GM12878 (cell line): ENCODE data around the gene CLMP. TPM values are rescaled to one million over a fixed set of nuclear protein-coding genes. Genes with fewer than 3 reads are reported as not detected.

Source experiments
- ATAC-seq: fragments of 200-7000 bp; cut with Tn5 transposase; 3 replicates; pipeline ENCODE4 v1.9.1; 2020; ENCODE audit warnings: mild to moderate bottlenecking, moderate library complexity
- BruUV-seq: library from RNA; stranded (reverse); fragments of 400-500 nt; replicated peaks from 2 replicates; lab custom pipeline; 2021; lab: Mats Ljungman, UMichigan
- CTCF ChIA-PET: fragments of 300-600 bp; sonication (Branson Sonifier 250); formaldehyde crosslinking; extraction: SDS; loops from one replicate; lab custom pipeline; 2021; ENCODE audit warnings: inconsistent platforms; lab: Yijun Ruan, JAX
- POLR2A ChIA-PET: fragments of 350-600 bp; formaldehyde crosslinking; extraction: SDS; loops from one replicate; lab custom pipeline; 2021; ENCODE audit warnings: inconsistent platforms; lab: Charles Lee
- RAD21 ChIA-PET: fragments of 300-600 bp; sonication (Branson Sonifier 250); formaldehyde crosslinking; loops from one replicate; lab custom pipeline; 2023; ENCODE audit warnings: antibody characterized with exemption; ENCODE audit not compliant: unreplicated experiment; lab: Charles Lee
- SMC1A ChIA-PET: fragments of 300-600 bp; sonication (Branson Sonifier 250); formaldehyde crosslinking; loops from one replicate; lab custom pipeline; 2023; ENCODE audit not compliant: unreplicated experiment, uncharacterized antibody; lab: Charles Lee
- DNase-seq: peaks from one replicate; pipeline ENCODE4 v3.0.0-alpha.2; 2011; ENCODE audit warnings: low read depth, low spot score
- FAIRE-seq: peaks from 3 replicates; lab custom pipeline; 2011; peaks lifted over from hg19 to GRCh38; lab: Jason Lieb, UNC
- H2AFZ ChIP-seq: 2 replicates; pipeline ENCODE4 v1.6.0; 2011; ENCODE audit warnings: low read depth, low read length, control low read depth; ENCODE audit not compliant: control insufficient read depth
- H3K27ac ChIP-seq: 2 replicates; pipeline ENCODE4 v1.5.1; 2011; ENCODE audit warnings: control low read depth; ENCODE audit not compliant: control insufficient read depth, insufficient read depth
- H3K27me3 ChIP-seq, 2 experiments: replicated peaks in 1 of 2; 2 replicates each; pipeline versions ENCODE4 v1.6.0 to v1.6.1; 2011; ENCODE audit warnings: low read length in 1 of 2; ENCODE audit not compliant: control insufficient read depth in 2 of 2, insufficient read depth in 2 of 2
- H3K36me3 ChIP-seq, 2 experiments: 2 replicates each; pipeline ENCODE4 v1.5.1; 2011; ENCODE audit warnings: low read length in 1 of 2; ENCODE audit not compliant: control insufficient read depth in 2 of 2, insufficient read depth in 2 of 2
- H3K4me1 ChIP-seq: 2 replicates; pipeline ENCODE4 v1.6.1; 2011; ENCODE audit warnings: mild to moderate bottlenecking, low read length, moderate library complexity, mixed read lengths; ENCODE audit not compliant: control insufficient read depth, insufficient read depth
- H3K4me2 ChIP-seq: 2 replicates; pipeline ENCODE4 v1.6.0; 2011; ENCODE audit warnings: control low read depth; ENCODE audit not compliant: control insufficient read depth, insufficient read depth
- H3K4me3 ChIP-seq: fragments of 200-600 bp; sonication (generic); 2 replicates; pipeline ENCODE4 v1.5.1; 2016
- H3K79me2 ChIP-seq: 2 replicates; pipeline ENCODE4 v1.6.0; 2011; ENCODE audit warnings: low read length; ENCODE audit not compliant: control insufficient read depth, insufficient read depth
- H3K9ac ChIP-seq: 2 replicates; pipeline ENCODE4 v1.8.0; 2011; ENCODE audit warnings: low read length, control low read depth, mixed read lengths; ENCODE audit not compliant: control insufficient read depth, insufficient read depth
- H3K9me3 ChIP-seq: replicated peaks from 3 replicates; pipeline ENCODE4 v1.5.1; 2011; ENCODE audit warnings: mild to moderate bottlenecking, low read length; ENCODE audit not compliant: control insufficient read depth, insufficient read depth
- H4K20me1 ChIP-seq: 2 replicates; pipeline ENCODE4 v1.6.0; 2011; ENCODE audit not compliant: control insufficient read depth, insufficient read depth
- BACH1 ChIP-seq: fragments of 450-650 bp; IDR thresholded peaks from 2 replicates; pipeline ENCODE4 v1.6.1; 2017; ENCODE audit warnings: mild to moderate bottlenecking, borderline replicate concordance
- BRCA1 ChIP-seq: IDR thresholded peaks from 2 replicates; pipeline ENCODE4 v1.6.1; 2011; ENCODE audit warnings: low read depth, low read length, improper control_type of control experiment
- GATAD2B ChIP-seq: fragments of 450-650 bp; conservative IDR thresholded peaks from 2 replicates; pipeline ENCODE4 v1.6.1; 2017; ENCODE audit warnings: low read depth, mild to moderate bottlenecking, moderate library complexity
- HDGF ChIP-seq: fragments of 450-650 bp; IDR thresholded peaks from 2 replicates; pipeline ENCODE4 v1.6.1; 2016; ENCODE audit warnings: antibody characterized with exemption
- MEF2B ChIP-seq: fragments of 450-650 bp; IDR thresholded peaks from 2 replicates; pipeline ENCODE4 v1.6.1; 2018; ENCODE audit warnings: mild to moderate bottlenecking, moderate library complexity; ENCODE audit not compliant: partially characterized antibody, poor library complexity, severe bottlenecking
- MTA3 ChIP-seq: IDR thresholded peaks from 2 replicates; pipeline ENCODE4 v1.6.1; 2012; ENCODE audit warnings: low read length, inconsistent platforms, borderline replicate concordance
- NKRF ChIP-seq: fragments of 450-650 bp; conservative IDR thresholded peaks from 2 replicates; pipeline ENCODE4 v1.6.1; 2017; ENCODE audit warnings: mild to moderate bottlenecking, moderate library complexity
- NRF1 ChIP-seq: conservative IDR thresholded peaks from 2 replicates; pipeline ENCODE4 v1.6.1; 2011; ENCODE audit warnings: mild to moderate bottlenecking, low read depth, low read length, improper control_type of control experiment
- POLR2AphosphoS2 ChIP-seq: IDR thresholded peaks from 2 replicates; pipeline ENCODE4 v1.6.1; 2011; ENCODE audit warnings: low read depth, mild to moderate bottlenecking, low read length, improper control_type of control experiment, moderate library complexity
- SP1 ChIP-seq: IDR thresholded peaks from one replicate; pipeline ENCODE4 v1.6.1; 2011; ENCODE audit warnings: low read depth, low read length
- TARDBP ChIP-seq: IDR thresholded peaks from 2 replicates; pipeline ENCODE4 v1.6.1; 2016; ENCODE audit warnings: borderline replicate concordance
- TCF3 ChIP-seq: IDR thresholded peaks from 2 replicates; pipeline ENCODE4 v1.6.1; 2012; ENCODE audit warnings: low read depth, mild to moderate bottlenecking, low read length, borderline replicate concordance; ENCODE audit not compliant: insufficient read depth
- ZNF217 ChIP-seq: fragments of 450-650 bp; IDR thresholded peaks from 2 replicates; pipeline ENCODE4 v1.6.1; 2017; ENCODE audit warnings: antibody characterized with exemption, mild to moderate bottlenecking
- WGBS: methylation state at CpG from one replicate; pipeline ENCODE4 v1.1.6; 2016; ENCODE audit warnings: low lambda C conversion rate; ENCODE audit not compliant: insufficient replicate concordance, insufficient coverage; ENCODE audit errors: missing lambda C conversion rate; 5-methylcytosine and 5-hydroxymethylcytosine counted together
- in situ Hi-C: fragments of 300-500 bp; cut with MboI; formaldehyde crosslinking; loops from 9 replicates; pipeline ENCODE4 v1.14.3; 2018; ENCODE audit warnings: mixed read lengths
- intact Hi-C: fragments of 100-400 bp; cut with micrococcal nuclease; formaldehyde crosslinking; loops from one replicate; pipeline ENCODE4 v1.14.2; 2022; ENCODE audit not compliant: unreplicated experiment
- polyA plus RNA-seq, 11 experiments: library from polyadenylated mRNA; depleted of rRNA in 4 of 11; unstranded in 6 of 11; stranded (reverse) in 5 of 11; fragments of >200 nt; fragmentation: Nextera tagmentation in 4 of 11; fragmentation: Illumina TruSeq in 1 of 11; extraction: Ambion mirVana in 4 of 11; extraction: Trizol in 1 of 11; gene quantifications; 1 replicate in 1 of 11; 2 replicates in 10 of 11; pipeline versions ENCODE4 v1.2.1 to v1.2.3, GENCODE V29; 2011 to 2016; ENCODE audit warnings: inconsistent platforms in 2 of 11, missing spikeins in 2 of 11, low read depth in 1 of 11
- total RNA-seq, 4 experiments: library from RNA; depleted of rRNA in 3 of 4; stranded (reverse); fragments of >200 nt in 3 of 4; fragmentation: Illumina TruSeq in 1 of 4; extraction: Trizol in 1 of 4; gene quantifications; 2 replicates each; pipeline versions ENCODE4 v1.2.1 to v1.2.3, GENCODE V29; 2013 to 2021
- TF ChIP-seq, protein P1 (sequence below): IDR thresholded peaks from 2 replicates; pipeline ENCODE4 v1.6.1; 2011; ENCODE audit warnings: borderline replicate concordance, low read depth, mild to moderate bottlenecking, moderate library complexity, low read length; ENCODE audit not compliant: insufficient read depth, poor library complexity, severe bottlenecking
- TF ChIP-seq, protein P2 (sequence below): fragments of 450-650 bp; formaldehyde crosslinking; IDR thresholded peaks from 2 replicates; pipeline ENCODE4 v1.4.0; 2022; ENCODE audit warnings: mild to moderate bottlenecking, moderate library complexity

The CLMP gene
- total and polyA plus RNA-seq, 10 of the 15 experiments (the other 5 are each of a cell fraction or from before 2014, with no cell fraction given): 0.01 to 0.71 (median 0.20) TPM; not detected in 4

GRCh38 chr11:123069908-123070821, 124.9 kb downstream of the CLMP start:
- Histone ChIP-seq H3K36me3 (no peaks in the 10 kb centered on the region), H3K79me2 (peaks cover 14% of the 10 kb centered on the region), H3K4me2 (peak overlapping the region; percentile 92), H3K27ac (peak overlapping the region; percentile 91), H4K20me1 (no peaks in the 10 kb centered on the region), H3K9me3 (no peaks in the 10 kb centered on the region), H3K4me3 (peak overlapping the region; percentile 57), H3K27me3 (no peaks in the 10 kb centered on the region), H3K9ac (peak overlapping the region; percentile 51), H3K4me1 (peaks cover 36% of the 10 kb centered on the region), H2AFZ (peak overlapping the region; percentile 9)
- no peak for DNase-seq
- POLR2A ChIA-PET: interaction anchor here (0.6 to 3.0 kb wide), 5 partner anchors 8 to 219 kb away, joined by 3 to 15 read pairs (median 4); partner anchors contain the start of gene HSPA8
- in situ Hi-C loops (loop anchor here (25.0 kb wide), 1 partner anchor 1608 kb away; the partner anchor contains the start of genes SORL1 and SORL1-AS1), intact Hi-C loops (loop anchor here (10.0 kb wide), 1 partner anchor 335 kb away; no protein-coding TSS in a partner anchor)
- SMC1A ChIA-PET: interaction anchor here (0.6 to 3.9 kb wide), 14 partner anchors 10 to 312 kb away, joined by 3 to 25 read pairs (median 4); no protein-coding TSS in a partner anchor
- ATAC-seq: peak; percentile 72
- RAD21 ChIA-PET: interaction anchor here (0.8 to 2.7 kb wide), 8 partner anchors 9 to 219 kb away, joined by 3 to 12 read pairs (median 4); no protein-coding TSS in a partner anchor
- WGBS: 0% methylated on average over 5 of the region's 5 CpGs
- BruUV-seq: no TSS peak
- peak; percentile 18 for FAIRE-seq
- CTCF ChIA-PET: interaction anchor here (1.0 to 5.9 kb wide), 7 partner anchors 11 to 408 kb away, joined by 3 to 41 read pairs (median 4); partner anchors contain the start of gene HSPA8
- TF ChIP-seq MTA3 (0 out of 2 replicates have a peak, but pooled peaks have one; percentile 38), TARDBP (no peak), MEF2B (no peak), BRCA1 (no peak), NRF1 (no peak), SP1 (no peak), POLR2AphosphoS2 (no peak), ZNF217 (no peak), TCF3 (0 out of 2 replicates have a peak, but pooled peaks have one; percentile 20), GATAD2B (no peak), HDGF (no peak), NKRF (no peak), BACH1 (no peak)
- TF ChIP-seq, protein P1, sequence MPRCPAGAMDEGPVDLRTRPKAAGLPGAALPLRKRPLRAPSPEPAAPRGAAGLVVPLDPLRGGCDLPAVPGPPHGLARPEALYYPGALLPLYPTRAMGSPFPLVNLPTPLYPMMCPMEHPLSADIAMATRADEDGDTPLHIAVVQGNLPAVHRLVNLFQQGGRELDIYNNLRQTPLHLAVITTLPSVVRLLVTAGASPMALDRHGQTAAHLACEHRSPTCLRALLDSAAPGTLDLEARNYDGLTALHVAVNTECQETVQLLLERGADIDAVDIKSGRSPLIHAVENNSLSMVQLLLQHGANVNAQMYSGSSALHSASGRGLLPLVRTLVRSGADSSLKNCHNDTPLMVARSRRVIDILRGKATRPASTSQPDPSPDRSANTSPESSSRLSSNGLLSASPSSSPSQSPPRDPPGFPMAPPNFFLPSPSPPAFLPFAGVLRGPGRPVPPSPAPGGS: peak; percentile 21
- TF ChIP-seq, protein P2, sequence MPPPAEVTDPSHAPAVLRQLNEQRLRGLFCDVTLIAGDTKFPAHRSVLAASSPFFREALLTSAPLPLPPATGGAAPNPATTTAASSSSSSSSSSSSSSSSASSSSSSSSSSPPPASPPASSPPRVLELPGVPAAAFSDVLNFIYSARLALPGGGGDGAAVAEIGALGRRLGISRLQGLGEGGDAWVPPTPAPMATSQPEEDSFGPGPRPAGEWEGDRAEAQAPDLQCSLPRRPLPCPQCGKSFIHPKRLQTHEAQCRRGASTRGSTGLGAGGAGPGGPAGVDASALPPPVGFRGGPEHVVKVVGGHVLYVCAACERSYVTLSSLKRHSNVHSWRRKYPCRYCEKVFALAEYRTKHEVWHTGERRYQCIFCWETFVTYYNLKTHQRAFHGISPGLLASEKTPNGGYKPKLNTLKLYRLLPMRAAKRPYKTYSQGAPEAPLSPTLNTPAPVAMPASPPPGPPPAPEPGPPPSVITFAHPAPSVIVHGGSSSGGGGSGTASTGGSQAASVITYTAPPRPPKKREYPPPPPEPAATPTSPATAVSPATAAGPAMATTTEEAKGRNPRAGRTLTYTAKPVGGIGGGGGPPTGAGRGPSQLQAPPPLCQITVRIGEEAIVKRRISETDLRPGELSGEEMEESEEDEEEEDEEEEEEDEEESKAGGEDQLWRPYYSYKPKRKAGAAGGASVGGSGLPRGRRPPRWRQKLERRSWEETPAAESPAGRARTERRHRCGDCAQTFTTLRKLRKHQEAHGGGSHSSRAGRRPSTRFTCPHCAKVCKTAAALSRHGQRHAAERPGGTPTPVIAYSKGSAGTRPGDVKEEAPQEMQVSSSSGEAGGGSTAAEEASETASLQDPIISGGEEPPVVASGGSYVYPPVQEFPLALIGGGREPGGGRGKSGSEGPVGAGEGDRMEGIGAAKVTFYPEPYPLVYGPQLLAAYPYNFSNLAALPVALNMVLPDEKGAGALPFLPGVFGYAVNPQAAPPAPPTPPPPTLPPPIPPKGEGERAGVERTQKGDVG: no peak
